NK-92 (cell line): ENCODE data around the gene BATF2.
A peak's percentile ranks its signal among the peaks of the same experiment; 100 is the strongest.
"Not testable (repeated sequence)": the region's sequence is repeated elsewhere in the genome, so short reads cannot be mapped to it uniquely, and the experiment has no call there.

ENCODE experiments used
- DNase-seq: peaks from one replicate; lab custom pipeline; 2025; ENCODE audit not compliant: unreplicated experiment; lab: John Stamatoyannopoulos, UW

Gene BATF2

GRCh38 chr11:64996710-64997380 lies at the start of gene BATF2:
Gene BATF2, minus strand, starts transcription at chr11:64996971. Its CDS starts 57 bp downstream, at chr11:64996914.
- no peak for DNase-seq

GRCh38 chr11:65045728-65046127 lies 49.0 kb upstream of the BATF2 start:
- no peak for DNase-seq

- DNase-seq: no peak
Measured at GRCh38 chr11:65045061-65045460, 48.3 kb upstream of the BATF2 start.

GRCh38 chr11:65043881-65044501 lies 47.2 kb upstream of the BATF2 start:
- DNase-seq: no peak

GRCh38 chr11:65042891-65043290 lies 46.1 kb upstream of the BATF2 start:
- DNase-seq: no peak

- peak; percentile 10 for DNase-seq
Measured at GRCh38 chr11:65040847-65041622, 44.3 kb upstream of the BATF2 start, which contains the start of gene SAC3D1. Gene SAC3D1, plus strand, starts transcription at chr11:65041210. Its CDS starts 83 bp downstream, at chr11:65041293.

GRCh38 chr11:65040520-65040846 lies 43.7 kb upstream of the BATF2 start:
- no peak for DNase-seq

- DNase-seq: no peak
Measured at GRCh38 chr11:65036931-65037330, 40.2 kb upstream of the BATF2 start.

- no peak for DNase-seq
Measured at GRCh38 chr11:65035579-65035978, 38.8 kb upstream of the BATF2 start.

- no peak for DNase-seq
Measured at GRCh38 chr11:65034423-65034822, 37.7 kb upstream of the BATF2 start.

- DNase-seq: no peak
Measured at GRCh38 chr11:65032216-65032615, 35.4 kb upstream of the BATF2 start.

GRCh38 chr11:65027213-65028067 lies 30.7 kb upstream of the BATF2 start, which contains the start of gene SNX15:
Gene SNX15, plus strand, starts transcription at chr11:65027439. Its CDS starts 99 bp downstream, at chr11:65027538.
- DNase-seq: peak; percentile 45

- DNase-seq: no peak
Measured at GRCh38 chr11:65026810-65027209, 30.0 kb upstream of the BATF2 start.

- not testable (repeated sequence) for DNase-seq
Measured at GRCh38 chr11:65023502-65023901, 26.7 kb upstream of the BATF2 start.

- no peak for DNase-seq
Measured at GRCh38 chr11:65021509-65021908, 24.7 kb upstream of the BATF2 start.

- DNase-seq: no peak
Measured at GRCh38 chr11:65021003-65021402, 24.2 kb upstream of the BATF2 start.

- no peak for DNase-seq
Measured at GRCh38 chr11:65019824-65020223, 23.1 kb upstream of the BATF2 start.

GRCh38 chr11:65017937-65018336 lies 21.2 kb upstream of the BATF2 start:
- DNase-seq: no peak

- no peak for DNase-seq
Measured at GRCh38 chr11:65016705-65017104, 19.9 kb upstream of the BATF2 start.

- no peak for DNase-seq
Measured at GRCh38 chr11:65014726-65015227, 18.0 kb upstream of the BATF2 start.
